K562 (cell line): ENCODE data around the gene ZNF83. TPM values are rescaled to one million over a fixed set of nuclear protein-coding genes. Genes with fewer than 3 reads are reported as not detected.

Experiments
- CEBPB ChIP-seq: fragments of 450-650 bp; IDR thresholded peaks from 2 replicates; pipeline ENCODE4 v1.6.1; 2016; ENCODE audit warnings: missing genetic modification characterization, missing compliant biosample characterization
- KAT7 ChIP-seq: sonication (generic); formaldehyde crosslinking; IDR thresholded peaks from 2 replicates; pipeline ENCODE4 v1.8.0; 2022; ENCODE audit warnings: missing genetic modification reagents, mild to moderate bottlenecking, borderline replicate concordance
- KDM4B ChIP-seq, 2 experiments: fragments of 450-650 bp in 1 of 2; sonication (generic) in 1 of 2; IDR thresholded peaks; 2 replicates each; pipeline ENCODE4 v1.6.1; 2016 to 2017; ENCODE audit warnings: borderline replicate concordance in 2 of 2, antibody characterized with exemption in 1 of 2, low read depth in 1 of 2, mild to moderate bottlenecking in 1 of 2
- MAFF ChIP-seq: IDR thresholded peaks from 2 replicates; pipeline ENCODE4 v1.6.1; 2012; ENCODE audit warnings: low read length, improper control_type of control experiment
- RBM14 ChIP-seq: fragments of 200-400 bp; formaldehyde crosslinking; IDR thresholded peaks from 2 replicates; pipeline ENCODE4 v1.6.1; 2018; ENCODE audit warnings: low read depth, mild to moderate bottlenecking, low read length, moderate library complexity, borderline replicate concordance; ENCODE audit not compliant: insufficient read depth
- SMARCE1 ChIP-seq: fragments of 450-650 bp; IDR thresholded peaks from 2 replicates; pipeline ENCODE4 v1.7.1; 2016; ENCODE audit warnings: mild to moderate bottlenecking
- TCF7 ChIP-seq: sonication (generic); IDR thresholded peaks from 2 replicates; pipeline ENCODE4 v1.6.1; 2016; ENCODE audit warnings: antibody characterized with exemption, borderline replicate concordance
- ZBTB1 ChIP-seq: sonication (generic); formaldehyde crosslinking; IDR thresholded peaks from 2 replicates; pipeline ENCODE4 v1.8.1; 2023; ENCODE audit warnings: missing genetic modification reagents, low read depth, mild to moderate bottlenecking, borderline replicate concordance
- ZNF12 ChIP-seq: sonication (generic); formaldehyde crosslinking; IDR thresholded peaks from 2 replicates; pipeline ENCODE4 v1.4.0; 2020; ENCODE audit warnings: mild to moderate bottlenecking, missing genetic modification reagents
- ZNF707 ChIP-seq: fragments of 250-450 bp; sonication (Bioruptor Pico); conservative IDR thresholded peaks from 2 replicates; pipeline ENCODE4 v1.8.0; 2022; ENCODE audit warnings: inconsistent platforms, mild to moderate bottlenecking, moderate library complexity
- polyA plus RNA-seq, 8 experiments: library from polyadenylated mRNA; depleted of rRNA in 4 of 8; stranded (reverse) in 5 of 8; unstranded in 3 of 8; fragments of >200 nt; fragmentation: Nextera tagmentation in 2 of 8; fragmentation: Illumina TruSeq in 1 of 8; extraction: Ambion mirVana in 2 of 8; extraction: Trizol in 1 of 8; gene quantifications; 2 replicates each; pipeline versions ENCODE4 v1.2.1 to v1.2.3, GENCODE V29; 2011 to 2014; ENCODE audit warnings: inconsistent platforms in 1 of 8, missing spikeins in 1 of 8
- total RNA-seq, 7 experiments: library from RNA; depleted of rRNA in 6 of 7; stranded (reverse); fragments of >200 nt in 6 of 7; fragmentation: Illumina TruSeq in 2 of 7; extraction: Trizol in 2 of 7; gene quantifications; 2 replicates each; pipeline versions ENCODE4 v1.2.1 to v1.2.3, GENCODE V29; 2011 to 2021; ENCODE audit warnings: low replicate concordance in 1 of 7
- TF ChIP-seq, protein P1 (sequence below): sonication (generic); formaldehyde crosslinking; IDR thresholded peaks from 2 replicates; pipeline ENCODE4 v1.8.0; 2022; ENCODE audit warnings: missing genetic modification reagents, mild to moderate bottlenecking, borderline replicate concordance
- TF ChIP-seq, protein P2 (sequence below): fragments of 250-450 bp; sonication (Bioruptor Pico); IDR thresholded peaks from 2 replicates; pipeline ENCODE4 v1.8.0; 2022; ENCODE audit warnings: inconsistent platforms, mild to moderate bottlenecking, moderate library complexity, borderline replicate concordance
- TF ChIP-seq, protein P3 (sequence below): fragments of 250-450 bp; sonication (Bioruptor Pico); IDR thresholded peaks from 2 replicates; pipeline ENCODE4 v1.4.0; 2020; ENCODE audit warnings: mild to moderate bottlenecking
- TF ChIP-seq, protein P4 (sequence below), 3 experiments: fragments of 200-800 bp in 1 of 3; fragments of 250-450 bp in 1 of 3; fragments of 450-650 bp in 1 of 3; sonication (Bioruptor Pico) in 1 of 3; sonication (Bioruptor generic) in 1 of 3; formaldehyde crosslinking in 1 of 3; IDR thresholded peaks; 2 replicates each; pipeline versions ENCODE4 v1.6.1 to v1.8.0; 2016 to 2022; ENCODE audit warnings: mild to moderate bottlenecking in 2 of 3, missing genetic modification characterization in 2 of 3, missing compliant biosample characterization in 1 of 3, moderate library complexity in 1 of 3
- TF ChIP-seq, protein P5 (sequence below), 2 experiments: fragments of 450-650 bp; IDR thresholded peaks; 2 replicates each; pipeline ENCODE4 v1.6.1; 2016

Gene ZNF83
- total and polyA plus RNA-seq, 9 of the 15 experiments (the other 6 are each of a cell fraction or from before 2014, with no cell fraction given) = 18.6 to 74.3 (median 51.9) TPM

DNA sequence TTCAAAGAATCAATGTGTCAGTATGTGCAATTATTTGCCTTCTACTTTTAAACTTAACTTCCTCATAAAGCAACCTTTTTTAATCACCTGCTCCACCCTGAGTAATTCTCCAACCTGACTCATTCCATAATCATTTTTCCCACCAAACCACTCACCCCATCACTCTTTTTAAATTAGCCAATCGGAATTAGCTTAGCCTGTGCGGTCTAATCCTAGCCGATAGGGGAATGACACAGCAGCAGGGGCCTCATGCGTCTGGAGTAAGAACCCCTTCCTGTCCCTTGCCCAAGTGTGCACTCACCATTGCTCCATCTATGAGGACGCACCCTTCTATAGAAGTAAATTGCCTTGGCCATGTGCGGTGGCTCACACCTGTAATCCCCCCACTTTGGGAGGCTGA, 27.4 kb upstream of the ZNF83 start (continued):
- TF ChIP-seq, protein P1, sequence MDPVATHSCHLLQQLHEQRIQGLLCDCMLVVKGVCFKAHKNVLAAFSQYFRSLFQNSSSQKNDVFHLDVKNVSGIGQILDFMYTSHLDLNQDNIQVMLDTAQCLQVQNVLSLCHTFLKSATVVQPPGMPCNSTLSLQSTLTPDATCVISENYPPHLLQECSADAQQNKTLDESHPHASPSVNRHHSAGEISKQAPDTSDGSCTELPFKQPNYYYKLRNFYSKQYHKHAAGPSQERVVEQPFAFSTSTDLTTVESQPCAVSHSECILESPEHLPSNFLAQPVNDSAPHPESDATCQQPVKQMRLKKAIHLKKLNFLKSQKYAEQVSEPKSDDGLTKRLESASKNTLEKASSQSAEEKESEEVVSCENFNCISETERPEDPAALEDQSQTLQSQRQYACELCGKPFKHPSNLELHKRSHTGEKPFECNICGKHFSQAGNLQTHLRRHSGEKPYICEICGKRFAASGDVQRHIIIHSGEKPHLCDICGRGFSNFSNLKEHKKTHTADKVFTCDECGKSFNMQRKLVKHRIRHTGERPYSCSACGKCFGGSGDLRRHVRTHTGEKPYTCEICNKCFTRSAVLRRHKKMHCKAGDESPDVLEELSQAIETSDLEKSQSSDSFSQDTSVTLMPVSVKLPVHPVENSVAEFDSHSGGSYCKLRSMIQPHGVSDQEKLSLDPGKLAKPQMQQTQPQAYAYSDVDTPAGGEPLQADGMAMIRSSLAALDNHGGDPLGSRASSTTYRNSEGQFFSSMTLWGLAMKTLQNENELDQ (CRISPR knock-in tag) = no peak
- TF ChIP-seq ZNF12 = no peak
- TF ChIP-seq CEBPB (tag) = 0 out of 2 replicates have a peak, but pooled peaks have one; percentile 27
- TF ChIP-seq KDM4B (IDR thresholded peaks at IDR 0.05; ENCODE audit: borderline replicate concordance in 2 of 2, low read depth in 1 of 2) = no peak
- TF ChIP-seq, protein P2, sequence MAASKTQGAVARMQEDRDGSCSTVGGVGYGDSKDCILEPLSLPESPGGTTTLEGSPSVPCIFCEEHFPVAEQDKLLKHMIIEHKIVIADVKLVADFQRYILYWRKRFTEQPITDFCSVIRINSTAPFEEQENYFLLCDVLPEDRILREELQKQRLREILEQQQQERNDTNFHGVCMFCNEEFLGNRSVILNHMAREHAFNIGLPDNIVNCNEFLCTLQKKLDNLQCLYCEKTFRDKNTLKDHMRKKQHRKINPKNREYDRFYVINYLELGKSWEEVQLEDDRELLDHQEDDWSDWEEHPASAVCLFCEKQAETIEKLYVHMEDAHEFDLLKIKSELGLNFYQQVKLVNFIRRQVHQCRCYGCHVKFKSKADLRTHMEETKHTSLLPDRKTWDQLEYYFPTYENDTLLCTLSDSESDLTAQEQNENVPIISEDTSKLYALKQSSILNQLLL (CRISPR knock-in tag) = no peak
- peak; percentile 60 for TF ChIP-seq MAFF
- TF ChIP-seq, protein P3, sequence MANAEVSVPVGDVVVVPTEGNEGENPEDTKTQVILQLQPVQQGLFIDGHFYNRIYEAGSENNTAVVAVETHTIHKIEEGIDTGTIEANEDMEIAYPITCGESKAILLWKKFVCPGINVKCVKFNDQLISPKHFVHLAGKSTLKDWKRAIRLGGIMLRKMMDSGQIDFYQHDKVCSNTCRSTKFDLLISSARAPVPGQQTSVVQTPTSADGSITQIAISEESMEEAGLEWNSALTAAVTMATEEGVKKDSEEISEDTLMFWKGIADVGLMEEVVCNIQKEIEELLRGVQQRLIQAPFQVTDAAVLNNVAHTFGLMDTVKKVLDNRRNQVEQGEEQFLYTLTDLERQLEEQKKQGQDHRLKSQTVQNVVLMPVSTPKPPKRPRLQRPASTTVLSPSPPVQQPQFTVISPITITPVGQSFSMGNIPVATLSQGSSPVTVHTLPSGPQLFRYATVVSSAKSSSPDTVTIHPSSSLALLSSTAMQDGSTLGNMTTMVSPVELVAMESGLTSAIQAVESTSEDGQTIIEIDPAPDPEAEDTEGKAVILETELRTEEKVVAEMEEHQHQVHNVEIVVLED (CRISPR knock-in tag) = no peak
- no peak for TF ChIP-seq KAT7 (CRISPR knock-in tag)
- TF ChIP-seq, protein P4, sequence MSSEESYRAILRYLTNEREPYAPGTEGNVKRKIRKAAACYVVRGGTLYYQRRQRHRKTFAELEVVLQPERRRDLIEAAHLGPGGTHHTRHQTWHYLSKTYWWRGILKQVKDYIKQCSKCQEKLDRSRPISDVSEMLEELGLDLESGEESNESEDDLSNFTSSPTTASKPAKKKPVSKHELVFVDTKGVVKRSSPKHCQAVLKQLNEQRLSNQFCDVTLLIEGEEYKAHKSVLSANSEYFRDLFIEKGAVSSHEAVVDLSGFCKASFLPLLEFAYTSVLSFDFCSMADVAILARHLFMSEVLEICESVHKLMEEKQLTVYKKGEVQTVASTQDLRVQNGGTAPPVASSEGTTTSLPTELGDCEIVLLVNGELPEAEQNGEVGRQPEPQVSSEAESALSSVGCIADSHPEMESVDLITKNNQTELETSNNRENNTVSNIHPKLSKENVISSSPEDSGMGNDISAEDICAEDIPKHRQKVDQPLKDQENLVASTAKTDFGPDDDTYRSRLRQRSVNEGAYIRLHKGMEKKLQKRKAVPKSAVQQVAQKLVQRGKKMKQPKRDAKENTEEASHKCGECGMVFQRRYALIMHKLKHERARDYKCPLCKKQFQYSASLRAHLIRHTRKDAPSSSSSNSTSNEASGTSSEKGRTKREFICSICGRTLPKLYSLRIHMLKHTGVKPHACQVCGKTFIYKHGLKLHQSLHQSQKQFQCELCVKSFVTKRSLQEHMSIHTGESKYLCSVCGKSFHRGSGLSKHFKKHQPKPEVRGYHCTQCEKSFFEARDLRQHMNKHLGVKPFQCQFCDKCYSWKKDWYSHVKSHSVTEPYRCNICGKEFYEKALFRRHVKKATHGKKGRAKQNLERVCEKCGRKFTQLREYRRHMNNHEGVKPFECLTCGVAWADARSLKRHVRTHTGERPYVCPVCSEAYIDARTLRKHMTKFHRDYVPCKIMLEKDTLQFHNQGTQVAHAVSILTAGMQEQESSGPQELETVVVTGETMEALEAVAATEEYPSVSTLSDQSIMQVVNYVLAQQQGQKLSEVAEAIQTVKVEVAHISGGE (CRISPR knock-in tag; IDR thresholded peaks at IDR 0.05) = 0 out of 6 replicates have a peak, but pooled peaks of 1 of the 3 experiments have one; percentile 15
- no peak for TF ChIP-seq RBM14
- TF ChIP-seq ZNF707 (CRISPR knock-in tag) = no peak
- peak; percentile 64; the same call in 1 of the 2 replicates for TF ChIP-seq SMARCE1
- TF ChIP-seq, protein P5, sequence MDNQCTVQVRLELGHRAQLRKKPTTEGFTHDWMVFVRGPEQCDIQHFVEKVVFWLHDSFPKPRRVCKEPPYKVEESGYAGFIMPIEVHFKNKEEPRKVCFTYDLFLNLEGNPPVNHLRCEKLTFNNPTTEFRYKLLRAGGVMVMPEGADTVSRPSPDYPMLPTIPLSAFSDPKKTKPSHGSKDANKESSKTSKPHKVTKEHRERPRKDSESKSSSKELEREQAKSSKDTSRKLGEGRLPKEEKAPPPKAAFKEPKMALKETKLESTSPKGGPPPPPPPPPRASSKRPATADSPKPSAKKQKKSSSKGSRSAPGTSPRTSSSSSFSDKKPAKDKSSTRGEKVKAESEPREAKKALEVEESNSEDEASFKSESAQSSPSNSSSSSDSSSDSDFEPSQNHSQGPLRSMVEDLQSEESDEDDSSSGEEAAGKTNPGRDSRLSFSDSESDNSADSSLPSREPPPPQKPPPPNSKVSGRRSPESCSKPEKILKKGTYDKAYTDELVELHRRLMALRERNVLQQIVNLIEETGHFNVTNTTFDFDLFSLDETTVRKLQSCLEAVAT (IDR thresholded peaks at IDR 0.05) = no peak
- TF ChIP-seq ZBTB1 (CRISPR knock-in tag) = no peak
- no peak for TF ChIP-seq TCF7
